Pons (tissue), 1 donor: ENCODE data around the gene CUX1.
A peak's percentile ranks its signal among the peaks of the same experiment; 100 is the strongest.

Experiments used
- DNase-seq: peaks from one replicate; pipeline ENCODE4 v3.0.0-alpha.2; 2016; ENCODE audit warnings: low spot score

The CUX1 gene

GRCh38 chr7:101957744-101958525, 140.5 kb downstream of the CUX1 start:
- DNase-seq, result no peak

- no peak for DNase-seq
Observed at GRCh38 chr7:101959342-101959741, 141.9 kb downstream of the CUX1 start.

GRCh38 chr7:101959829-101960228, 142.4 kb downstream of the CUX1 start:
- DNase-seq, result no peak

- DNase-seq, result no peak
Observed at GRCh38 chr7:101960323-101960722, 142.9 kb downstream of the CUX1 start.

- DNase-seq, result no peak
Observed at GRCh38 chr7:101960985-101961708, 143.7 kb downstream of the CUX1 start.

- DNase-seq, result no peak
Observed at GRCh38 chr7:101961811-101962210, 144.4 kb downstream of the CUX1 start.

- no peak for DNase-seq
Observed at GRCh38 chr7:101963693-101964092, 146.3 kb downstream of the CUX1 start.

GRCh38 chr7:101964680-101965452, 147.4 kb downstream of the CUX1 start:
- no peak for DNase-seq

GRCh38 chr7:101968720-101969466, 151.5 kb downstream of the CUX1 start:
- no peak for DNase-seq

GRCh38 chr7:101969997-101970585, 152.7 kb downstream of the CUX1 start:
- peak; percentile 6 for DNase-seq

GRCh38 chr7:101970801-101971200, 153.4 kb downstream of the CUX1 start:
- no peak for DNase-seq

GRCh38 chr7:101971457-101971856, 154.0 kb downstream of the CUX1 start:
- no peak for DNase-seq

- no peak for DNase-seq
Observed at GRCh38 chr7:101972627-101973026, 155.2 kb downstream of the CUX1 start.

GRCh38 chr7:101973130-101973529, 155.7 kb downstream of the CUX1 start:
- no peak for DNase-seq

GRCh38 chr7:101974393-101974792, 157.0 kb downstream of the CUX1 start:
- DNase-seq, result no peak

- no peak for DNase-seq
Observed at GRCh38 chr7:101975046-101975445, 157.6 kb downstream of the CUX1 start.

GRCh38 chr7:101976411-101976810, 159.0 kb downstream of the CUX1 start:
- no peak for DNase-seq

GRCh38 chr7:101977249-101977648, 159.8 kb downstream of the CUX1 start:
- DNase-seq, result no peak

GRCh38 chr7:101978683-101979082, 161.3 kb downstream of the CUX1 start:
- DNase-seq, result no peak

GRCh38 chr7:101983147-101983811, 165.9 kb downstream of the CUX1 start:
- DNase-seq, result no peak
